ENCODE data around the gene ANO2. TPM values are rescaled to one million over a fixed set of nuclear protein-coding genes. Genes with fewer than 3 reads are reported as not detected.

The ANO2 gene
- total and polyA plus RNA-seq, 2 donors (not counting 3 experiments of a cell fraction or from before 2014, with no cell fraction given) = 15.4 to 65.0 TPM

DNA sequence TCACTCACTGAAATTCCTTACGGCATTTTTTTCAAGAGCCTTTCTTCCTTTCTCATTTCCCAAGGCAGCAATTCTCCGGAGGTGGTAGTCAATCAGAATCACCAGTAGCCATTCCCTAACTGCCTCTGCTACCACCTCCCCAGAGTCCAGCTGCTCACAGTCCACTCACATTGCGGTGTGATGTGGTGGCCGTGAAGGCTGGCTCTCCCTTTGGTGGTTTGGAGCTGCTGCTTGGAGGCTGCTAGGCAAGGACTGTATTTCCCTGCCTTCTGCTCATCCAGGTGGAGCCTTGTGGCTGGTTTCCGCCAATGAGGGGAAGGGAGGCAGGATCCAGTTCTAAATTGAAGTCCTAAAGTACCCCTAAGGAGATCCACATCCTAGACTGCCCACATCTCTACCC lies 222.0 kb downstream of the ANO2 start:
- no peak overlapping the region for H2AFZ ChIP-seq (ENCODE audit: low read depth, low read length)
- H3K9me3 ChIP-seq (replicated peaks; ENCODE audit: control insufficient read depth, insufficient read depth, low read length) = no peaks in the 10 kb centered on the region
- H3K4me3 ChIP-seq (replicated peaks in 1 of 3; ENCODE audit: insufficient read depth in 1 of 3, low read depth in 1 of 3, low read length in 3 of 3) = no peak overlapping the region
- peaks cover 2% of the 10 kb centered on the region for H4K20me1 ChIP-seq (replicated peaks; ENCODE audit: control insufficient read depth, extremely low read depth, insufficient read depth, low read length)
- no peaks in the 10 kb centered on the region for H3K9me1 ChIP-seq (replicated peaks; ENCODE audit: control insufficient read depth, extremely low read depth, insufficient read depth, low read length)
- H3K9ac ChIP-seq (replicated peaks; ENCODE audit: extremely low read depth, insufficient read depth, low read length) = no peak overlapping the region
- H3K27me3 ChIP-seq (ENCODE audit: control insufficient read depth in 2 of 2, insufficient read depth in 2 of 2, low read length in 2 of 2) = no peaks in the 10 kb centered on the region
- ChIA-PET POLR2A (no interaction called here), CTCF (interaction anchor here (2.4 kb wide), 1 partner anchor 22 kb away, joined by 12 read pairs; no protein-coding TSS in a partner anchor)
- H3K36me3 ChIP-seq (ENCODE audit: control insufficient read depth in 2 of 2, extremely low read depth in 1 of 2, insufficient read depth in 2 of 2, low read length in 2 of 2) = no peaks in the 10 kb centered on the region
- no peak overlapping the region for H3K4me2 ChIP-seq (ENCODE audit: insufficient read depth, low read length)
- H3K27ac ChIP-seq (ENCODE audit: insufficient read depth, low read depth, low read length) = no peak overlapping the region
- intact Hi-C loops (cut with micrococcal nuclease) (no loop called here), dilution Hi-C loops (cut with MboI; ENCODE audit: extremely low pct_ligation_motif_present, low sequenced_read_pairs) (no loop called here)
- BruUV-seq (replicated peaks) = no TSS peak
- peaks cover 6% of the 10 kb centered on the region for H3K4me1 ChIP-seq (ENCODE audit: control insufficient read depth, extremely low read depth, insufficient read depth, low read length)
- FAIRE-seq (no peak), DNase-seq (ENCODE audit: low read depth, low spot score) (no peak)
- H3K79me2 ChIP-seq (ENCODE audit: control insufficient read depth, insufficient read depth, low read length) = no peaks in the 10 kb centered on the region
- no peak for TF ChIP-seq JUN (IDR thresholded peaks at IDR 0.05; ENCODE audit: borderline replicate concordance, insufficient read depth, insufficient read length, low read depth)
- no peak for TF ChIP-seq POLR2AphosphoS5 (IDR thresholded peaks at IDR 0.05; ENCODE audit: insufficient read depth, low read depth, low read length)
- TF ChIP-seq, protein P1, sequence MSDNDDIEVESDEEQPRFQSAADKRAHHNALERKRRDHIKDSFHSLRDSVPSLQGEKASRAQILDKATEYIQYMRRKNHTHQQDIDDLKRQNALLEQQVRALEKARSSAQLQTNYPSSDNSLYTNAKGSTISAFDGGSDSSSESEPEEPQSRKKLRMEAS (IDR thresholded peaks at IDR 0.05; ENCODE audit: insufficient read depth, insufficient read length) = no peak
- TF ChIP-seq POLR2A (IDR thresholded peaks at IDR 0.05; ENCODE audit: low read depth, low read length) = no peak
- TF ChIP-seq, protein P2, sequence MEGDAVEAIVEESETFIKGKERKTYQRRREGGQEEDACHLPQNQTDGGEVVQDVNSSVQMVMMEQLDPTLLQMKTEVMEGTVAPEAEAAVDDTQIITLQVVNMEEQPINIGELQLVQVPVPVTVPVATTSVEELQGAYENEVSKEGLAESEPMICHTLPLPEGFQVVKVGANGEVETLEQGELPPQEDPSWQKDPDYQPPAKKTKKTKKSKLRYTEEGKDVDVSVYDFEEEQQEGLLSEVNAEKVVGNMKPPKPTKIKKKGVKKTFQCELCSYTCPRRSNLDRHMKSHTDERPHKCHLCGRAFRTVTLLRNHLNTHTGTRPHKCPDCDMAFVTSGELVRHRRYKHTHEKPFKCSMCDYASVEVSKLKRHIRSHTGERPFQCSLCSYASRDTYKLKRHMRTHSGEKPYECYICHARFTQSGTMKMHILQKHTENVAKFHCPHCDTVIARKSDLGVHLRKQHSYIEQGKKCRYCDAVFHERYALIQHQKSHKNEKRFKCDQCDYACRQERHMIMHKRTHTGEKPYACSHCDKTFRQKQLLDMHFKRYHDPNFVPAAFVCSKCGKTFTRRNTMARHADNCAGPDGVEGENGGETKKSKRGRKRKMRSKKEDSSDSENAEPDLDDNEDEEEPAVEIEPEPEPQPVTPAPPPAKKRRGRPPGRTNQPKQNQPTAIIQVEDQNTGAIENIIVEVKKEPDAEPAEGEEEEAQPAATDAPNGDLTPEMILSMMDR (IDR thresholded peaks at IDR 0.05; ENCODE audit: extremely low read depth in 1 of 2, insufficient read depth in 1 of 2, low read depth in 1 of 2, low read length in 2 of 2) = no peak
- no peak for TF ChIP-seq FOS (IDR thresholded peaks at IDR 0.05; ENCODE audit: borderline replicate concordance, insufficient read depth, low read length)
- no peak for TF ChIP-seq MYC (IDR thresholded peaks at IDR 0.05; ENCODE audit: low read depth, low read length)
- no peak for TF ChIP-seq GATA2 (IDR thresholded peaks at IDR 0.05; ENCODE audit: insufficient read depth, insufficient read length, low read depth, low read length)
- TF ChIP-seq EZH2 (IDR thresholded peaks at IDR 0.05; ENCODE audit: borderline replicate concordance, low read depth, low read length, severe bottlenecking) = no peak
